Glutamatergic neuron (in vitro differentiated cells): ENCODE data around the gene TLR5. TPM values are rescaled to one million over a fixed set of nuclear protein-coding genes. Genes with fewer than 3 reads are reported as not detected.

Experiments
- DNase-seq: peaks from one replicate; pipeline ENCODE4 v3.0.0; 2022
- H3K27ac Mint-ChIP-seq: one replicate; pipeline ENCODE4 v1.8.0; 2020; ENCODE audit warnings: mild to moderate bottlenecking, mixed read lengths, inconsistent platforms; ENCODE audit not compliant: unreplicated experiment
- H3K27me3 Mint-ChIP-seq: one replicate; pipeline ENCODE4 v1.8.0; 2020; ENCODE audit warnings: mild to moderate bottlenecking, moderate library complexity, mixed read lengths, inconsistent platforms; ENCODE audit not compliant: unreplicated experiment
- H3K36me3 Mint-ChIP-seq: one replicate; pipeline ENCODE4 v1.8.0; 2020; ENCODE audit warnings: mild to moderate bottlenecking, mixed read lengths, inconsistent platforms; ENCODE audit not compliant: unreplicated experiment
- H3K4me1 Mint-ChIP-seq: one replicate; pipeline ENCODE4 v1.8.0; 2020; ENCODE audit warnings: mild to moderate bottlenecking, low read depth, mixed read lengths, inconsistent platforms; ENCODE audit not compliant: unreplicated experiment
- H3K4me3 Mint-ChIP-seq: one replicate; pipeline ENCODE4 v1.8.0; 2020; ENCODE audit warnings: mild to moderate bottlenecking, mixed read lengths, inconsistent platforms; ENCODE audit not compliant: unreplicated experiment
- H3K9me3 Mint-ChIP-seq: one replicate; pipeline ENCODE4 v1.8.0; 2020; ENCODE audit warnings: mild to moderate bottlenecking, moderate library complexity, mixed read lengths, inconsistent platforms; ENCODE audit not compliant: unreplicated experiment
- CTCF ChIP-seq: fragments of 200-600 bp; sonication (generic); IDR thresholded peaks from one replicate; pipeline ENCODE4 v1.5.0; 2021; ENCODE audit not compliant: partially characterized antibody, unreplicated experiment
- total RNA-seq: library from RNA; stranded (reverse); fragmentation: NEBNext Ultra II Directional; extraction: Animal tissue kit (Norgen Biotek cat#: 25700); gene quantifications from one replicate; pipeline ENCODE4 v1.2.1, GENCODE V29; 2021; ENCODE audit not compliant: unreplicated experiment

Gene TLR5
- total RNA-seq, 1 donor from 2014 or later = not detected

- no peaks in the 10 kb centered on the region for H3K36me3 Mint-ChIP-seq
- no peak overlapping the region for H3K27ac Mint-ChIP-seq
- no peaks in the 10 kb centered on the region for H3K9me3 Mint-ChIP-seq
- peaks cover 4% of the 10 kb centered on the region for H3K27me3 Mint-ChIP-seq
- H3K4me1 Mint-ChIP-seq = peaks cover 3% of the 10 kb centered on the region
- no peak for TF ChIP-seq CTCF
- no peak for DNase-seq
- no peak overlapping the region for H3K4me3 Mint-ChIP-seq
Observed at GRCh38 chr1:223144431-223144830, 1.4 kb upstream of the TLR5 start.

GRCh38 chr1:223143537-223144248 is 645 bp upstream of the TLR5 start:
- DNase-seq = no peak
- H3K9me3 Mint-ChIP-seq = peaks cover 1% of the 10 kb centered on the region
- no peaks in the 10 kb centered on the region for H3K36me3 Mint-ChIP-seq
- H3K27ac Mint-ChIP-seq = no peak overlapping the region
- peaks cover 3% of the 10 kb centered on the region for H3K4me1 Mint-ChIP-seq
- TF ChIP-seq CTCF = no peak
- H3K27me3 Mint-ChIP-seq = peaks cover 4% of the 10 kb centered on the region
- H3K4me3 Mint-ChIP-seq = peak overlapping the region; percentile 80

GRCh38 chr1:223142269-223142668 is 779 bp downstream of the TLR5 start:
- Mint-ChIP-seq H3K9me3 (peaks cover 1% of the 10 kb centered on the region), H3K27ac (no peak overlapping the region), H3K4me3 (peak overlapping the region; percentile 48), H3K36me3 (no peaks in the 10 kb centered on the region), H3K27me3 (peaks cover 2% of the 10 kb centered on the region), H3K4me1 (peaks cover 3% of the 10 kb centered on the region)
- no peak for DNase-seq
- TF ChIP-seq CTCF = no peak

GRCh38 chr1:223140611-223141405 is 2.2 kb downstream of the TLR5 start:
- H3K27me3 Mint-ChIP-seq = peaks cover under 1% of the 10 kb centered on the region
- no peak overlapping the region for H3K27ac Mint-ChIP-seq
- H3K36me3 Mint-ChIP-seq = no peaks in the 10 kb centered on the region
- no peak for TF ChIP-seq CTCF
- no peak for DNase-seq
- peaks cover 1% of the 10 kb centered on the region for H3K9me3 Mint-ChIP-seq
- peaks cover 3% of the 10 kb centered on the region for H3K4me1 Mint-ChIP-seq
- no peak overlapping the region for H3K4me3 Mint-ChIP-seq
